H9 (cell line): ENCODE measurements around the gene EPB41L4A. TPM values are rescaled to one million over a fixed set of nuclear protein-coding genes. Genes with fewer than 3 reads are reported as not detected.

ENCODE experiments used
- DNase-seq: peaks from one replicate; pipeline ENCODE4 v3.0.0-alpha.2; 2017
- H2AFZ ChIP-seq: one replicate; pipeline ENCODE4 v1.6.1; 2013; ENCODE audit warnings: mild to moderate bottlenecking, low read length, control low read depth, moderate library complexity
- H2AK5ac ChIP-seq: 2 replicates; pipeline ENCODE4 v1.6.1; 2013; ENCODE audit warnings: low read length, control low read depth, mixed read lengths; ENCODE audit not compliant: insufficient read length
- H2BK120ac ChIP-seq: one replicate; pipeline ENCODE4 v1.6.1; 2013; ENCODE audit warnings: low read depth, mild to moderate bottlenecking, low read length, control low read depth, inconsistent platforms; ENCODE audit not compliant: poor library complexity, severe bottlenecking
- H2BK12ac ChIP-seq: 2 replicates; pipeline ENCODE4 v1.6.1; 2013; ENCODE audit warnings: low read length, control low read depth, mixed read lengths, low read depth; ENCODE audit not compliant: insufficient read length
- H2BK15ac ChIP-seq: 2 replicates; pipeline ENCODE4 v1.6.1; 2013; ENCODE audit warnings: low read depth, low read length, control low read depth
- H2BK20ac ChIP-seq: one replicate; pipeline ENCODE4 v1.6.1; 2013; ENCODE audit warnings: low read depth, mild to moderate bottlenecking, low read length, control low read depth, inconsistent platforms; ENCODE audit not compliant: poor library complexity, severe bottlenecking
- H2BK5ac ChIP-seq: 2 replicates; pipeline ENCODE4 v1.6.1; 2013; ENCODE audit warnings: low read length, control low read depth, mixed read lengths; ENCODE audit not compliant: insufficient read length
- H3K14ac ChIP-seq: 2 replicates; pipeline ENCODE4 v1.6.1; 2013; ENCODE audit warnings: low read length, control low read depth; ENCODE audit not compliant: insufficient read depth
- H3K18ac ChIP-seq: 2 replicates; pipeline ENCODE4 v1.6.1; 2013; ENCODE audit warnings: low read depth, mild to moderate bottlenecking, mixed read lengths, low read length, control low read depth; ENCODE audit not compliant: insufficient read length
- H3K23ac ChIP-seq: 2 replicates; pipeline ENCODE4 v1.6.1; 2013; ENCODE audit warnings: low read length, control low read depth, mixed read lengths, low read depth; ENCODE audit not compliant: insufficient read length
- H3K23me2 ChIP-seq: 2 replicates; pipeline ENCODE4 v1.6.1; 2013; ENCODE audit warnings: low read depth, mild to moderate bottlenecking, mixed read lengths, low read length, control low read depth; ENCODE audit not compliant: insufficient read length, poor library complexity, severe bottlenecking
- H3K27ac ChIP-seq: 2 replicates; pipeline ENCODE4 v1.5.1; 2013; ENCODE audit warnings: low read length, control low read depth, mixed read lengths, low read depth; ENCODE audit not compliant: insufficient read length
- H3K27me3 ChIP-seq: 2 replicates; pipeline ENCODE4 v1.6.1; 2013; ENCODE audit warnings: low read length, control low read depth, inconsistent platforms; ENCODE audit not compliant: insufficient read depth
- H3K4ac ChIP-seq: 2 replicates; pipeline ENCODE4 v1.6.1; 2013; ENCODE audit warnings: low read depth, mild to moderate bottlenecking, control low read depth, inconsistent platforms, low read length, moderate library complexity
- H3K4me1 ChIP-seq: 2 replicates; pipeline ENCODE4 v1.6.1; 2013; ENCODE audit warnings: low read length, control low read depth, inconsistent platforms; ENCODE audit not compliant: insufficient read depth
- H3K4me2 ChIP-seq: 2 replicates; pipeline ENCODE4 v1.6.1; 2013; ENCODE audit warnings: low read length, control low read depth, mixed read lengths; ENCODE audit not compliant: insufficient read length, insufficient read depth
- H3K56ac ChIP-seq: 2 replicates; pipeline ENCODE4 v1.6.1; 2013; ENCODE audit warnings: low read depth, mild to moderate bottlenecking, mixed read lengths, low read length, control low read depth; ENCODE audit not compliant: insufficient read length
- H3K79me1 ChIP-seq: 2 replicates; pipeline ENCODE4 v1.6.1; 2013; ENCODE audit warnings: low read depth, mild to moderate bottlenecking, moderate library complexity, low read length, control low read depth, inconsistent platforms; ENCODE audit not compliant: insufficient read depth, poor library complexity, severe bottlenecking
- H3K79me2 ChIP-seq: 2 replicates; pipeline ENCODE4 v1.6.1; 2013; ENCODE audit warnings: low read length, control low read depth, inconsistent platforms; ENCODE audit not compliant: insufficient read depth
- H3K9ac ChIP-seq: 2 replicates; pipeline ENCODE4 v1.6.1; 2013; ENCODE audit warnings: low read length, control low read depth, mixed read lengths; ENCODE audit not compliant: insufficient read length; ENCODE audit errors: extremely low read depth
- H3K9me3 ChIP-seq: one replicate; pipeline ENCODE4 v1.6.1; 2013; ENCODE audit warnings: low read depth, low read length, inconsistent platforms; ENCODE audit not compliant: control insufficient read depth
- H3T11ph ChIP-seq: one replicate; pipeline ENCODE4 v1.6.1; 2013; ENCODE audit warnings: mild to moderate bottlenecking, low read length, control low read depth, inconsistent platforms
- H4K20me1 ChIP-seq: one replicate; pipeline ENCODE4 v1.6.1; 2013; ENCODE audit not compliant: control insufficient read depth, insufficient read length, insufficient read depth
- H4K5ac ChIP-seq: 2 replicates; pipeline ENCODE4 v1.6.1; 2013; ENCODE audit warnings: low read depth, mild to moderate bottlenecking, mixed read lengths, low read length, control low read depth; ENCODE audit not compliant: insufficient read length
- H4K8ac ChIP-seq: replicated peaks from 2 replicates; pipeline ENCODE4 v1.6.1; 2013; ENCODE audit warnings: low read length, control low read depth, mixed read lengths, low read depth; ENCODE audit not compliant: insufficient read length
- H4K91ac ChIP-seq: 2 replicates; pipeline ENCODE4 v1.6.1; 2013; ENCODE audit warnings: low read depth, mild to moderate bottlenecking, moderate library complexity, mixed read lengths, low read length, control low read depth; ENCODE audit not compliant: insufficient read length
- H3K27ac Mint-ChIP-seq, 3 experiments: 2 replicates in 2 of 3; 3 replicates in 1 of 3; pipeline ENCODE4 v1.8.0; 2020 to 2021; ENCODE audit warnings: mixed read lengths in 3 of 3, mild to moderate bottlenecking in 1 of 3, moderate library complexity in 1 of 3
- H3K27me3 Mint-ChIP-seq: 2 replicates; pipeline ENCODE4 v1.8.0; 2021; ENCODE audit warnings: low read depth, mild to moderate bottlenecking, moderate library complexity, mixed read lengths
- H3K36me3 Mint-ChIP-seq, 3 experiments: 2 replicates in 2 of 3; 3 replicates in 1 of 3; pipeline ENCODE4 v1.8.0; 2020 to 2021; ENCODE audit warnings: low read depth in 3 of 3, mixed read lengths in 3 of 3; ENCODE audit not compliant: insufficient read depth in 1 of 3
- H3K4me1 Mint-ChIP-seq, 2 experiments: 2 replicates each; pipeline ENCODE4 v1.8.0; 2020; ENCODE audit warnings: mixed read lengths in 2 of 2
- H3K4me3 Mint-ChIP-seq, 2 experiments: 2 replicates in 1 of 2; 3 replicates in 1 of 2; pipeline ENCODE4 v1.8.0; 2020 to 2021; ENCODE audit warnings: mild to moderate bottlenecking in 2 of 2, mixed read lengths in 2 of 2, moderate library complexity in 1 of 2
- H3K9me3 Mint-ChIP-seq, 2 experiments: 2 replicates in 1 of 2; 3 replicates in 1 of 2; pipeline ENCODE4 v1.8.0; 2020; ENCODE audit warnings: mild to moderate bottlenecking in 2 of 2, mixed read lengths in 2 of 2, moderate library complexity in 1 of 2
- WGBS: extraction: QIAGEN DNeasy Blood & Tissue Kit; methylation state at CpG from one replicate; pipeline ENCODE4 v1.1.7; 2013; ENCODE audit warnings: missing lambda C conversion rate, low lambda C conversion rate, mixed read lengths; ENCODE audit not compliant: insufficient read length; ENCODE audit errors: extremely low coverage; 5-methylcytosine and 5-hydroxymethylcytosine counted together
- total RNA-seq: library from RNA; stranded (reverse); gene quantifications from 2 replicates; pipeline ENCODE4 v1.2.1, GENCODE V29; 2021
- TF ChIP-seq, protein P1 (sequence below): fragments of 200-600 bp; sonication (generic); conservative IDR thresholded peaks from 3 replicates; pipeline ENCODE4 v1.8.0; 2021; ENCODE audit warnings: antibody characterized with exemption, mild to moderate bottlenecking

The EPB41L4A gene
- total RNA-seq, 1 experiment from 2014 or later: 4.9 TPM

DNA sequence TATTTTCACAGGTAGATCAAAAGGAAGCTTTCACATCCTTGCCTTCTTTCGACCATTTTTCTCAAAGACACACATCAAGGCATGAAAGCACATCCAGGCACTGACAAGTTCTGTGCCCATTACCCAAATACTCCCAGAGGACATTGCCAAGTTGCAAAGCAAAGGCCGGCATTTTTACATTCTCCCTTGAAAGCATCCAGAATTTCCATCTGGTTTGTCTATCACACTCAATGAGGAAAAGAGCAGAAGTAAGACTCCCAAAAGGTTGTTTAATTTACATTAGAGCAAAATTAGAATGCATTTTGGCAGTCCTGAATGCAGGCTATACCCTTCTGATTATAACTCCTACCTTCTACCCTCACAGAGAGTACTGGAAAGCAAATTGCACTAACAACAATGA is 160.5 kb downstream of the EPB41L4A start:
- no peak overlapping the region for H2BK5ac ChIP-seq
- no peaks in the 10 kb centered on the region for H3K27me3 ChIP-seq
- no peak overlapping the region for H2BK12ac ChIP-seq
- H3K4ac ChIP-seq: no peak overlapping the region
- no peaks in the 10 kb centered on the region for H3K23me2 ChIP-seq
- TF ChIP-seq, protein P1, sequence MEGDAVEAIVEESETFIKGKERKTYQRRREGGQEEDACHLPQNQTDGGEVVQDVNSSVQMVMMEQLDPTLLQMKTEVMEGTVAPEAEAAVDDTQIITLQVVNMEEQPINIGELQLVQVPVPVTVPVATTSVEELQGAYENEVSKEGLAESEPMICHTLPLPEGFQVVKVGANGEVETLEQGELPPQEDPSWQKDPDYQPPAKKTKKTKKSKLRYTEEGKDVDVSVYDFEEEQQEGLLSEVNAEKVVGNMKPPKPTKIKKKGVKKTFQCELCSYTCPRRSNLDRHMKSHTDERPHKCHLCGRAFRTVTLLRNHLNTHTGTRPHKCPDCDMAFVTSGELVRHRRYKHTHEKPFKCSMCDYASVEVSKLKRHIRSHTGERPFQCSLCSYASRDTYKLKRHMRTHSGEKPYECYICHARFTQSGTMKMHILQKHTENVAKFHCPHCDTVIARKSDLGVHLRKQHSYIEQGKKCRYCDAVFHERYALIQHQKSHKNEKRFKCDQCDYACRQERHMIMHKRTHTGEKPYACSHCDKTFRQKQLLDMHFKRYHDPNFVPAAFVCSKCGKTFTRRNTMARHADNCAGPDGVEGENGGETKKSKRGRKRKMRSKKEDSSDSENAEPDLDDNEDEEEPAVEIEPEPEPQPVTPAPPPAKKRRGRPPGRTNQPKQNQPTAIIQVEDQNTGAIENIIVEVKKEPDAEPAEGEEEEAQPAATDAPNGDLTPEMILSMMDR: no peak
- Mint-ChIP-seq H3K27ac (no peak overlapping the region; a peak in 1 of 7 replicates), H3K4me1 (peaks cover 11 to 17% of the 10 kb centered on the region in 2 experiments), H3K36me3 (no peaks in the 10 kb centered on the region), H3K9me3 (no peaks in the 10 kb centered on the region), H3K27me3 (no peaks in the 10 kb centered on the region), H3K4me3 (no peak overlapping the region)
- H2BK15ac ChIP-seq: no peak overlapping the region
- H3K18ac ChIP-seq: no peak overlapping the region
- no peak overlapping the region for H2AFZ ChIP-seq
- no peaks in the 10 kb centered on the region for H3K79me1 ChIP-seq
- H4K91ac ChIP-seq: no peak overlapping the region
- no peaks in the 10 kb centered on the region for H3K79me2 ChIP-seq
- peaks cover 2% of the 10 kb centered on the region; the same call in 1 of the 2 replicates for H3K4me1 ChIP-seq
- no peak overlapping the region for H3T11ph ChIP-seq
- H3K56ac ChIP-seq: no peak overlapping the region
- no peaks in the 10 kb centered on the region for H4K20me1 ChIP-seq
- H4K5ac ChIP-seq: no peak overlapping the region
- no peak overlapping the region for H2BK20ac ChIP-seq
- no peak overlapping the region for H3K23ac ChIP-seq
- H2BK120ac ChIP-seq: no peak overlapping the region
- H3K14ac ChIP-seq: no peak overlapping the region
- no peak for DNase-seq
- H3K9ac ChIP-seq: no peak overlapping the region
- H2AK5ac ChIP-seq: no peak overlapping the region
- no peak overlapping the region for H4K8ac ChIP-seq
- H3K4me2 ChIP-seq: no peak overlapping the region
- no peaks in the 10 kb centered on the region for H3K9me3 ChIP-seq
- H3K27ac ChIP-seq: no peak overlapping the region
- WGBS: no CpG with 5 or more reads among the region's 2 CpGs
